HG03571 (cell line): ENCODE measurements around the gene ECT2.
"Not testable (repeated sequence)": the region's sequence is repeated elsewhere in the genome, so short reads cannot be mapped to it uniquely, and the experiment has no call there.

Experiments used
- ATAC-seq: cut with Tn5 transposase; IDR thresholded peaks from one replicate; pipeline ENCODE4 v1.9.1; 2021; ENCODE audit not compliant: unreplicated experiment

Gene ECT2, protein sequence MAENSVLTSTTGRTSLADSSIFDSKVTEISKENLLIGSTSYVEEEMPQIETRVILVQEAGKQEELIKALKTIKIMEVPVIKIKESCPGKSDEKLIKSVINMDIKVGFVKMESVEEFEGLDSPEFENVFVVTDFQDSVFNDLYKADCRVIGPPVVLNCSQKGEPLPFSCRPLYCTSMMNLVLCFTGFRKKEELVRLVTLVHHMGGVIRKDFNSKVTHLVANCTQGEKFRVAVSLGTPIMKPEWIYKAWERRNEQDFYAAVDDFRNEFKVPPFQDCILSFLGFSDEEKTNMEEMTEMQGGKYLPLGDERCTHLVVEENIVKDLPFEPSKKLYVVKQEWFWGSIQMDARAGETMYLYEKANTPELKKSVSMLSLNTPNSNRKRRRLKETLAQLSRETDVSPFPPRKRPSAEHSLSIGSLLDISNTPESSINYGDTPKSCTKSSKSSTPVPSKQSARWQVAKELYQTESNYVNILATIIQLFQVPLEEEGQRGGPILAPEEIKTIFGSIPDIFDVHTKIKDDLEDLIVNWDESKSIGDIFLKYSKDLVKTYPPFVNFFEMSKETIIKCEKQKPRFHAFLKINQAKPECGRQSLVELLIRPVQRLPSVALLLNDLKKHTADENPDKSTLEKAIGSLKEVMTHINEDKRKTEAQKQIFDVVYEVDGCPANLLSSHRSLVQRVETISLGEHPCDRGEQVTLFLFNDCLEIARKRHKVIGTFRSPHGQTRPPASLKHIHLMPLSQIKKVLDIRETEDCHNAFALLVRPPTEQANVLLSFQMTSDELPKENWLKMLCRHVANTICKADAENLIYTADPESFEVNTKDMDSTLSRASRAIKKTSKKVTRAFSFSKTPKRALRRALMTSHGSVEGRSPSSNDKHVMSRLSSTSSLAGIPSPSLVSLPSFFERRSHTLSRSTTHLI

GRCh38 chr3:172750368-172751174 is at the start of gene ECT2:
TSS of gene ECT2 (plus strand) at chr3:172750726. CDS start at chr3:172754531, 3,805 bp downstream.
- ATAC-seq = peak; percentile 98

DNA sequence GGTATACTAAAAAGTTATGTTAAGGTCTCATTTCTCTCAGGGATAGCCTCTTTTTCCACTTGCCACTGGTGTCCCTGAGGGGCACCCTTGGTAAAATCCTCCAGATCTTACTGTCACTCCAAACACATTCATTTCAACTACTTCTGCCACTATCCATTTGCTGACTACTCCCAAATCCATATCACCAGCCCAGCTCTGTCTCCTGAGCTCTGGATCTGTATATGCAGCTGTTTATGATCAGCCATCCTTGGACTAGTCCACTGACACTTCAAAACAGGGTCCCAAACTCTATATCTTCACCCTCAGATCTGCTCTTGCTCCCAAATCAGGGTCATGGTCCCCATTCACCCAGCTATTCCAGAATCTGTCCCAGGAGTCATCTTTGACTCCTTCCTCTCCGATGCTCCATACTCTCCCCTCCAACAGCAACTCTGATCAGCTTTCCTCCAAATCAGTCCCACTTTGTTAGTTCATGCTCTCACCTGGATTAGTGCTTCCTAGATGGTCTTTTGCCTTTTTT is 49.5 kb upstream of the ECT2 start:
- ATAC-seq = no peak

DNA sequence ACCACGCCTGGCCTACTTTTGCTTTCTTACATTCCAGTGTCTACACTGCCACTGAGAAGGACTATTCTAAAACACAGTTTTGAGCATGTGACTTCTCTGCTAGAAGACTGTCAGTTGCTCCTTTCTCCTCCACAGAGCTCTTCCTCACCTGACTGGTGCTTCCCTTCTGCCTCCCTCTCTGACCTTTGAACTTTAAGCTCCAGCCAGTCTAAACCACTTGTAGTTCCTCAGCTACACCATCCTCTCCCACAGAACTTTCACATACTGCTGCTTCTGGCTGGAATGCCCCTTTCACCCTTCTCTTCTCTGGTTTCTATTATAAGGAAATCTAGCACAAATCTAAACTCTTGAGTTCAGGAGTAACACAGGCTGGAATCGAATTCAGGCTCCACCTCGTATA is 48.8 kb upstream of the ECT2 start:
- ATAC-seq = no peak

DNA sequence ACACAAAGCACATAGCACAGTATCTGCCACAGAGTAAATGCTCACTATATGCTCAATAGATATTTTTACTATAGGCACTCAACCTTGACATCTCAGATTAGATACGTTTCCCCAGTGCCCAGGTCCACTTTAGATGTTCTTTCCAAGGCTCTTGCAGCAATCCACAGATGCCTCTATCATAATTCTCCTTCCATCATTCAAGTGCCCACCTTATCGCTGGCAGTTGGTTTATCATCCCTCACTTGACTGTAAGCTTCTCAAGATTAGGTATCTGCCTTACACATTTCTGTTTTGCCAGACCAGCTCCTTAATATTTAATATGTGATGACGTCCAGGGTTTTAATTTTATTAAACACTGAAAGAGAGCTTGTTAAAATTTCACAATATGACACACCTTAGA is 48.3 kb upstream of the ECT2 start:
- ATAC-seq = no peak

DNA sequence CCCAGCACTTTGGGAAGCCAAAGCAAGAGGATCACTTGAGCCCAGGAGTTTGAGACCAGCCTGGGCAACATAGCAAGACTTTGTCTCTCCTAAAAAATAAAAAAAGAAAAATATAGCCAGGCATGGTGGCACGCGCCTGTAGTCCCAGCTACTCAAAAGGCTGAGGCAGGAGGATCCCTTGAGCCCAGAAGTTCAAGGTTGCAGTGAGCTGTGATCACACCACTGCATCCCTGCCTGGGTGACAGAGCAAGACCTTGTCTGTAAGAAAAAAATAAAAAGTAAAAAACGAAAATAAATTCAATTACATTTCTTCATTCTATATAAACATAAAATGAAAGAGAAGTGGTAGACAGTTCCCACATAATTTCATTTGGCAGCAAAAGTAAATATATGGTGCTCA is 47.8 kb upstream of the ECT2 start:
- not testable (repeated sequence) for ATAC-seq

- ATAC-seq = no peak
Measured at GRCh38 chr3:172704001-172704400, 46.5 kb upstream of the ECT2 start.

DNA sequence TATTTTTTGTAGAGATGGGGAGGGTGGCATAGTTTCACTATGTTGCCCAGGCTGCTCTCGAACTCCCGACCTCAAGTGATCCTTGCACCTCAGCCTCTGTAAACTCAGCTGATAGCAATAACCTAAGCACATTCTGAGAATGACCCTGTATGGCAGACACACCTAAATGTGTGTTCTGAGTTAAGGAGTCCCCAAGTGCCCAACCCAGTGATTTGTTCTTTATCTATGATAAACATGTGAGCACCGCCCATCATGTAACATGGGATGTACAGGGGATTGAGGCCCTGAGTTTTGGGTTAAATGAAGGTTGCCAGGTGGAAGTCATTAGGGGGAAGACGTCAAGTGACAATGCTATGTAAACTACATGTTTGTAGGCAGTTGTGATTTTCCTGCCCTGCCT is 45.4 kb upstream of the ECT2 start:
- no peak for ATAC-seq

DNA sequence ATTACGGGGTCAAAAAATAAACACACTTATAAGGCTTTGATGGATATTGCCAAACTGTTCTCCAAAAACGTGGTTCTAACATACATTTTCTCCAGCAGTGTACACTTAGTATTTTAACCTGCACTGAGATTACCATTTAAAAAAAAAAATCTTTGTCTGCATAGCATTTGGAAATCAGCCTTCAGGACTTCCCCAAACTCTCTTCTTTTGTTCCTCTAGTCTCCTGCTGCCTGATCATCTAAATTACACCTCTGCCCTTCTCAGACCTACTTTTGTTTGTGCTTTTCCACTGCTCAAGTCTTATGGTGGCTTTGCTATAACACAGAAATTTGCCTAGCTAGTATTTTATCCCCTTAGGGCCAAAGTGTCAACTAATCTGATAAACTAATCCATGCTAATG is 43.5 kb upstream of the ECT2 start:
- ATAC-seq = no peak

DNA sequence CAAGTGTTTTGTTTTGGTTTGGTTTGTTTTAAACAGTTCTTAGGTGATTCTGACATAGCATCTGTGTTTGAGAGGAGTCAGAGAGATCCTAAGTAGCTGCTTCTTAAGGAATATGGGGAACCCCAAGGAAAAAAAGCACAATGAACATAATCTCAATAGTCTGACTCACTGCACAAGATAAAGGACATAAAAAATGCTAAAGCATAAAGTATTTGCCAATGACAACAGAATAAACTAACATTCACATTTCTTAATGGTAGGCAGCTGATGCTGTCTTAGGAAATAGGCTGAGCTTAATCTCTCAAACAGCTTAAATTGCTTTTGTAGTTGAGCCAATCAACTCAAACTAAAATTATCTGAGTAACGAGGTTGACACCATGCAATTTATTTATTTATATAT is 42.6 kb upstream of the ECT2 start:
- ATAC-seq = no peak

GRCh38 chr3:172708921-172709773 is 41.4 kb upstream of the ECT2 start:
- no peak for ATAC-seq

GRCh38 chr3:172709774-172710663 is 40.5 kb upstream of the ECT2 start:
- ATAC-seq = no peak

- ATAC-seq = peak; percentile 100
Measured at GRCh38 chr3:172710664-172711453, 39.7 kb upstream of the ECT2 start, which contains the start of gene NCEH1. TSS of gene NCEH1 (minus strand) at chr3:172711067. CDS start at chr3:172710984, 83 bp downstream.

GRCh38 chr3:172711454-172711795 is 39.1 kb upstream of the ECT2 start:
- no peak for ATAC-seq

- no peak for ATAC-seq
Measured at GRCh38 chr3:172713316-172713715, 37.2 kb upstream of the ECT2 start.

- no peak for ATAC-seq
Measured at GRCh38 chr3:172716476-172716875, 34.0 kb upstream of the ECT2 start.

GRCh38 chr3:172717493-172718088 is 32.9 kb upstream of the ECT2 start:
- no peak for ATAC-seq

GRCh38 chr3:172722536-172723040 is 27.9 kb upstream of the ECT2 start:
- ATAC-seq = not testable (repeated sequence)

DNA sequence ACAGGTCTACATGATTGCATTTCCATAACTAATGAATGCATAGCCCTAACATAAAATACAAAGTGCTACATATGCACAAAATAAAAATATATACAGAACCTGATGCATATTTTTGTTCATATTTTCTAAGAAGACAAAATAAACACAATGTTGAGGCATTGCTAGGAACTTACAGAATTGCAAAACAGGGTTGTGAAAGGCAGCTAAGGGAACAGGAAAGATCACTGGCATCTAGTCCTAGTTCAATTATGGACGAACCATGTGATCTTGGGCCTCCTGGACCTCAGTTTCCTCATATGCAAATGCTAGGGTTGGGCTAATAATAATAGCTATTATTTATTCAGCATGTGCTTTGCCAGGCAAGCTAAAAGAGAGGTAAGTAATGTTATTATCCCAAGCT is 24.1 kb upstream of the ECT2 start:
- no peak for ATAC-seq
